GM12872 (cell line): ENCODE data around the gene SRPK2.

Source experiments
- TF ChIP-seq, protein P1 (sequence below): IDR thresholded peaks from 3 replicates; pipeline ENCODE4 v1.5.1; 2011; ENCODE audit warnings: low read depth, mild to moderate bottlenecking, low read length, moderate library complexity; ENCODE audit not compliant: insufficient read depth

Gene SRPK2

DNA sequence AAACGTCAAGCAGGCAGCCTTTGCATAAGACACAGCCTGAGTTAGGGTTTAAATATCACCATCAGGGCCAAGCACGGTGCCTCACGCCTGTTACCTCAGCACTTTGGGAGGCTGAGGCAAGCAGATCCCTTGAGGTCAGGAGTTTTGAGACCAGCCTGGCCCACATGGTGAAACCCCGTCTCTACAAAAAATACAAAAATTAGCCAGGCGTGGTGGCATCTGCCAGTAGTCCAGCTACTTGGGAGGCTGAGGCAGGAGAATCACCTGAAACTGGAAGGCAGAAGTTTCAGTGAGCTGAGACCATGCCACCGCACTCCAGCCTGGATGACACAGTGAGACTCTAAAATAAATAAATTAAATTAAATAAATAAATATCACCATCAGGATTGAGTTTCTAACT is 33.0 kb downstream of the SRPK2 start:
- TF ChIP-seq, protein P1, sequence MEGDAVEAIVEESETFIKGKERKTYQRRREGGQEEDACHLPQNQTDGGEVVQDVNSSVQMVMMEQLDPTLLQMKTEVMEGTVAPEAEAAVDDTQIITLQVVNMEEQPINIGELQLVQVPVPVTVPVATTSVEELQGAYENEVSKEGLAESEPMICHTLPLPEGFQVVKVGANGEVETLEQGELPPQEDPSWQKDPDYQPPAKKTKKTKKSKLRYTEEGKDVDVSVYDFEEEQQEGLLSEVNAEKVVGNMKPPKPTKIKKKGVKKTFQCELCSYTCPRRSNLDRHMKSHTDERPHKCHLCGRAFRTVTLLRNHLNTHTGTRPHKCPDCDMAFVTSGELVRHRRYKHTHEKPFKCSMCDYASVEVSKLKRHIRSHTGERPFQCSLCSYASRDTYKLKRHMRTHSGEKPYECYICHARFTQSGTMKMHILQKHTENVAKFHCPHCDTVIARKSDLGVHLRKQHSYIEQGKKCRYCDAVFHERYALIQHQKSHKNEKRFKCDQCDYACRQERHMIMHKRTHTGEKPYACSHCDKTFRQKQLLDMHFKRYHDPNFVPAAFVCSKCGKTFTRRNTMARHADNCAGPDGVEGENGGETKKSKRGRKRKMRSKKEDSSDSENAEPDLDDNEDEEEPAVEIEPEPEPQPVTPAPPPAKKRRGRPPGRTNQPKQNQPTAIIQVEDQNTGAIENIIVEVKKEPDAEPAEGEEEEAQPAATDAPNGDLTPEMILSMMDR, result no peak

DNA sequence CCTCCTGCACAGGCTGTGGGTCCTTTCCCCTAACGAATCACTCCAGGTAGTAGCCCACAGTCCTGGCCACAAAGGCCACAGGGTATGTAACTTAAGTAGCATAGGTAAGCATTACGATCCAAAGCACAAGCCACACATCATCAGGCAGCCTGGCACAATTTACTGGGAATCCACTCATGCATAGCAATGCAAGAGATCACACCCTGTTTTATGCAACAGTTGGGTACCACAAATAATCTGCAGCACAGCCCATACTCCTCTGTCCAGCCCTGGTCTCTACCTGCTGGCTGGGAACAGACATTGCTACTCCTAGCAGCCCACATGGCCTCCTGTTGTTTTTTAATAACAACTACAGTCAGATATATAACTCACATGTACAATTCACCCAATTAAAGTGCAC is 34.3 kb downstream of the SRPK2 start:
- TF ChIP-seq, protein P1, result no peak

DNA sequence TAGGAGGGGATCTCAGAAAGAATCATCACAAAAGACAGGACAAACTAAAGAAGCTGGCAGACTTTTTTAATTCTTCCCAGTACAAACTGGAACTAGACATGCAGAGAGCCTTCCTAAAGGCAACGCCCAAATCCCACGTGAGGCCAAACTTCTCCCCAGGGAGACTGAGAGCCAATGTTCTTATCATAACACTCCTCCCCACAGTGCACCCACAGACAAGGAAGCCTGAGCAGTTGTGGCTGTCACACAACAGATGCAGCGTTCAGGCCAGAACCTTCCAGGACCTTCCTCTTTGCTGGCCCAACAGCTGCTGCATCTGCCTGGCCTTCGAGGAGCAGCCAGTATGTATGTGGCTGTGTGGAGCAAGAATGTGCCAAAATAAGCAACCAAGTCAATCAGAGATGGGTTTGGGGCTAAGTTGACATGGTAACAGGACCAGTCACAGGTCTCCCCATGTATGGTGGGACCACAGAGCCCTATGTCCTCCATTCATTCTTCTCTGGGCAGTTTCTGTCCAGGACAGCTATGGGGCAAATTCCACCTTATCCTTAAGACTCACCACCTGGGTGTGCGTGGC is 34.9 kb downstream of the SRPK2 start:
- TF ChIP-seq, protein P1, result no peak

DNA sequence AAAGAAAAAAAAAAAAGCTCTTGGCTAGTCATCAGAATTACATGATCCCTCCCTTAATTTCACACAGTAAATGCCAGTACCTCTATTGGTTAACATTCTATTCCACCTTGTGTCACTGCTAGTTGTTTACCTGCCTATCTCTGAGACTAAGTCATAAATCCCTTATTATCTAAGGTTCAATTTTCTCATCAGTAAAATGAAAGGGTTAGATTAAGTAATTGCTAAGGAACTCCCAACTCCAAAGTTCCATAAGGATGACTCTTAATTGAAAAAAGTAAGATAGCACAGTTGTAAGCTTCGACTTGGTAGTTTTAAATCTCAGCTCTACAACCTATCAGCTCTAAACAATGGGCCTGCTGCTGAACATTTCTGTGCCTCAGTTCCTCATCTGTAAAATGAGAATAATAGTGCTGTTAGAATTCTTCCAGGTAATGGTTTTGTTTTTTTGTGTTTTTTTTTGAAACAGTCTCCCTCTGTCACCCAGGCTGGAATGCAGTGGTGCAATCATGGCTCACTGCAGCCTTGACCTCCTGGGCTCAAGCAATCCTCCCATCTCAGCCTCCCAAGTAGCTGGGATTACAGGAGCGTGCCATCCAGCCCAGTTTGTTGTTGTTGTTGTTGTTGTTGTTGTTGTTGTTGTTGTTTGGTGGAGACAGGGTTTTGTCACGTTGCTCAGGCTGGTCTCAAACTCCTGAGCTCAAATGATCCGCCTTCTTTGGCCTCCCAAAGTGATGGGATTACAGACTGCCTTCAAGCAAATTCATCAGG is 35.6 kb downstream of the SRPK2 start:
- TF ChIP-seq, protein P1, result no peak

DNA sequence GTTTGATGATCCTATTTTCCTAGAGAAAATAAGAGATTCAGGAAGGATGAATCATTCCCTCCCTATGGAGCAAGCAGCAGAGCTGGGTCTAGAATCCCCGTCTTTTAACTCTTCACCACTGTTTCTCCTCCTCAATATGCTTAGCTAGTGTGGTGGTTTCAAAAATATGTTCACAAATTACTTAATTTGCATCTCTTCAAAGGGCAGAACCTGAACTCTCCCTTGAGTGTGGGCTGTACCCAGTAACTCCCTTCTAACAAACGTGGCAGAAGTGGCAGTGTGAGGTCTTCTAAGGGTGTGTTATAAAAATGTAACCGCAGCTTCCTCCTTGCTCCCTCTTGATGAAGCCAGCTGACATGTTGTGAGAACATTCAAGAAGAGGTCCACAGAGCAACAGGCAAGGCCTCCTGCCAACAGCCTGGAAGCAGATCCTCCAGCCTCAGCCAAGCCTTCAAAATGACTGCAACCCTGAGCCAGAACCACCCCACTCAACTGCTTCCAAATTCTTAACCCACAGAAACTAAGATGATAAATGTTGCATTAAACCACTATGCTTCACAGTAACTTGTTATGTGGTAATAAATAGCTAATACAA is 36.6 kb downstream of the SRPK2 start:
- TF ChIP-seq, protein P1, result no peak

DNA sequence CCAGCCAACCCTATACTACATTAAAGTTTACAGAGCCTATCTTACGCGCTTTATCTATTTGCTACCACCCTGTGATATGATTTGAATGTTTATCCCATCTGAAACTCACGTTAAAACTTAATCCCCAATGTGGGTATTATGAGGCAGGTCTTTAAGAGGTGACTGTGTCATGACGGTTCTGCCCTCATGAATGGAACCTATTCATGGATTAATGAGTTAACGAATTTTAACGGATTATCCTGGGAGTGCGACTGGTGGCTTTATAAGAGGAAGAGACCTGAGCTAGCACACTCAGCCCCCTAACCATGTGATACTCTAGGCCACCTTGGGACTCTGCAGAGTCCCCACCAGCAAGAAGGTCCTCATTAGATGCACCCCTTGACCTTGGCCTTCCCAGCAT is 37.8 kb downstream of the SRPK2 start:
- TF ChIP-seq, protein P1, result no peak

DNA sequence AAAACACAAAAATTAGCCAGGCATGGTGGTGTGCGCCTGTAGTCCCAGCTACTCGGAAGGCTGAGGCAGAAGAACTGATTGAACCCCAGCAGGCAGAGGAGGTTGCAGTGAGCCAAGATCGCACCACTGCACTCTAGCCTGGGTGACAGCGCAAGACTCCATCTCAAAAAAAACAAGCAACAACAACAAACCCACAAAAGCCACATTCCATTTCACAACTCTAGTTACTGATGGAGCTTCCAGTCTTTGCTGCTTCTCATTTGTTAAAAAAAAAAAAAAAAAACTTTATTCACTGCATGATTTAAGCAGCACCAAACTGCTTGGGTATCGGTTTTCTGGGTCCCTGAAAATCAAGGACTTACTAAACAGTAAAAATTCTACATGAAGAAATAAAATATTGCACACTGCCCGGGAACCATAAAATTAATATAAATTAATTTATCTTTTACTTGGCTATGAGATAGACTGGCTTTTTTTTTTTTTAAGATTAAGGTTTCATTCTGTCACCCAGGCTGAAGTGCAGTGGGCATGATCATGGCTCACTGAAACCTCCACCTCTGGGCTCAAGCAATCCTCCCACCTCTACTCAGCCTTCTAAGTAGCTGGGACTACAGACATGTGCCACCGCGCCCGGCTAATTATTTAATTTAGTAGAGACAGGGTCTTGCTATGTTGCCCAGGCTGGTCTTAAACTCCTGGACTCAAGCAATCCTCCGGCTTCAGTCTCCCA is 42.0 kb downstream of the SRPK2 start:
- TF ChIP-seq, protein P1, result no peak
